Thyroid gland (tissue), 4 donors: ENCODE measurements around the gene MED28.

Experiments
- POLR2A ChIP-seq, 2 donors: fragments of 450-650 bp; IDR thresholded peaks; one replicate each; pipeline ENCODE4 v1.6.1; 2017; ENCODE audit warnings: antibody characterized with exemption in 2 of 2, mild to moderate bottlenecking in 2 of 2, moderate library complexity in 1 of 2
- TF ChIP-seq, protein P1 (sequence below), 6 experiments: fragments of 200-600 bp in 3 of 6; fragments of 450-650 bp in 3 of 6; sonication (generic) in 3 of 6; IDR thresholded peaks; one replicate each; pipeline ENCODE4 v1.5.1; 2016 to 2019; ENCODE audit warnings: antibody characterized with exemption in 6 of 6, mild to moderate bottlenecking in 2 of 6, inconsistent platforms in 1 of 6, moderate library complexity in 1 of 6

DNA sequence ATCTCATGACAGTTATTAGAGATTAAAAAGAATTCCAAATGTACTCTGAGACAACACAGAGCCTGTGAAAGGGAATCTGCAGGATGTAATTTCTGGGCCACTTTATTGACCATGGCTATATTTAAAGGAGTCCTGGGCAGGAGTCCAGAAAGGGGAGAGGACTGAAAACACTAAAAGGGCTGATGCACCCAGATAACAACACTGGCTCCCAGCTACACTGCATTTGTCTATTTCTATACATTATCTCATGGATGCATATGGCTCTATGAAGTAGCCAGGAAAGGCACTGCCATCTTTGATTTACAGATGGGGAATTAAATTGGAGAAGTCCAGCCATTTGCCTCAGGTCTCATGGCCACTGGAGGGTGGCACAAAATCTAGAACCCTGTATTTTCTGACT lies 56.0 kb downstream of the MED28 start:
- TF ChIP-seq, protein P1, sequence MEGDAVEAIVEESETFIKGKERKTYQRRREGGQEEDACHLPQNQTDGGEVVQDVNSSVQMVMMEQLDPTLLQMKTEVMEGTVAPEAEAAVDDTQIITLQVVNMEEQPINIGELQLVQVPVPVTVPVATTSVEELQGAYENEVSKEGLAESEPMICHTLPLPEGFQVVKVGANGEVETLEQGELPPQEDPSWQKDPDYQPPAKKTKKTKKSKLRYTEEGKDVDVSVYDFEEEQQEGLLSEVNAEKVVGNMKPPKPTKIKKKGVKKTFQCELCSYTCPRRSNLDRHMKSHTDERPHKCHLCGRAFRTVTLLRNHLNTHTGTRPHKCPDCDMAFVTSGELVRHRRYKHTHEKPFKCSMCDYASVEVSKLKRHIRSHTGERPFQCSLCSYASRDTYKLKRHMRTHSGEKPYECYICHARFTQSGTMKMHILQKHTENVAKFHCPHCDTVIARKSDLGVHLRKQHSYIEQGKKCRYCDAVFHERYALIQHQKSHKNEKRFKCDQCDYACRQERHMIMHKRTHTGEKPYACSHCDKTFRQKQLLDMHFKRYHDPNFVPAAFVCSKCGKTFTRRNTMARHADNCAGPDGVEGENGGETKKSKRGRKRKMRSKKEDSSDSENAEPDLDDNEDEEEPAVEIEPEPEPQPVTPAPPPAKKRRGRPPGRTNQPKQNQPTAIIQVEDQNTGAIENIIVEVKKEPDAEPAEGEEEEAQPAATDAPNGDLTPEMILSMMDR (IDR thresholded peaks at IDR 0.05): no peak
- no peak for TF ChIP-seq POLR2A (IDR thresholded peaks at IDR 0.05)
